Right ventricle myocardium inferior (tissue), 1 donor: ENCODE measurements around the gene WDFY2. TPM values are rescaled to one million over a fixed set of nuclear protein-coding genes. Genes with fewer than 3 reads are reported as not detected.
A peak's percentile ranks its signal among the peaks of the same experiment; 100 is the strongest.
"Not testable (repeated sequence)": the region's sequence is repeated elsewhere in the genome, so short reads cannot be mapped to it uniquely, and the experiment has no call there.

Source experiments
- ATAC-seq: fragments of 200-7000 bp; cut with Tn5 transposase; one replicate; pipeline ENCODE4 v1.9.1; 2020; ENCODE audit warnings: mild to moderate bottlenecking, moderate library complexity
- DNase-seq: peaks from one replicate; pipeline ENCODE4 v3.0.0; 2021; ENCODE audit errors: missing footprints
- intact Hi-C: fragments of 100-400 bp; cut with DNase I; formaldehyde crosslinking; loops from one replicate; pipeline ENCODE4 v1.11.0; 2022
- total RNA-seq: library from RNA; stranded (reverse); fragmentation: NEBNext Ultra II Directional; extraction: Animal tissue kit (Norgen Biotek cat#: 25700); gene quantifications from one replicate; pipeline ENCODE4 v1.2.1, GENCODE V29; 2021
- donor health status: DM: no; HTN: yes; CAD: no; lungs with severe emphysema.

WDFY2 gene
- total RNA-seq, 1 donor from 2014 or later: 4.7 TPM

DNA sequence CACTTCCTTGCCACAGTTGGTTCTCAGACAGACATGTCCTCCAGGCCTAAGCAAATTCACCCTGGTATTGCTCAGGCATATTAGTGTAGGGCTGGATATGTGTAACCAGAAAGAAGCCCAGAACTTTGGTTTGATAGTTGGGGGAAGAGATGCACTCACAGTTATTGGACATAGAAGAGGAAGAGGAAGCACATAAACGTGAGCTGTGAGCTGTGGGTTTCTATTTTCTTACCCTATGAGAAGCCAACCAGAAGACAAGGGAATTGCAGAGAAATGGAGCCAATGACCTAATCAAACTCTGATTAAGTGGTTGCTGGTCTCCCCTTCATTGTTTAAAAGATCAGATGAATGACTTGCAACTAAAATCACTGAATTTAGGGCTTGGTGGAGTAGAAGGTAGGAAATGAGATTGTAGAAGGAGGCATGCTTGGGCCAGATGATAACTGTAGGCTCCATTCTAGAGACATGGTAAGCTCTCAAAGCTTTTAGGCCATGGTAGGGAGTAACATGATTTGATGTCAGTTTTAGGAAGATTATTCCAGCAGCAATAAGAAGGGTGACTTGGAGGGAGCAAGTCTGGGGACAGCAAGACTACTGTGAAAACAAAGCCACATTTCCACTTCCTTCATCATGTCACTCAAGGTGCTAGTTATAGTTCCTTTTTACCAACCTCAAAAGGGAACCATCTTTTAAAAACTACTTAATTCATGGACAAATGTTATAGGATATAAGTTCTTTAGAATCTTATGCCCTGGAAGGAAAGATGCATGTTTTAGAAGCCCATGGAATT, 24.1 kb upstream of the WDFY2 start:
- intact Hi-C loops: no loop called here
- DNase-seq (no peak), ATAC-seq (no peak)

DNA sequence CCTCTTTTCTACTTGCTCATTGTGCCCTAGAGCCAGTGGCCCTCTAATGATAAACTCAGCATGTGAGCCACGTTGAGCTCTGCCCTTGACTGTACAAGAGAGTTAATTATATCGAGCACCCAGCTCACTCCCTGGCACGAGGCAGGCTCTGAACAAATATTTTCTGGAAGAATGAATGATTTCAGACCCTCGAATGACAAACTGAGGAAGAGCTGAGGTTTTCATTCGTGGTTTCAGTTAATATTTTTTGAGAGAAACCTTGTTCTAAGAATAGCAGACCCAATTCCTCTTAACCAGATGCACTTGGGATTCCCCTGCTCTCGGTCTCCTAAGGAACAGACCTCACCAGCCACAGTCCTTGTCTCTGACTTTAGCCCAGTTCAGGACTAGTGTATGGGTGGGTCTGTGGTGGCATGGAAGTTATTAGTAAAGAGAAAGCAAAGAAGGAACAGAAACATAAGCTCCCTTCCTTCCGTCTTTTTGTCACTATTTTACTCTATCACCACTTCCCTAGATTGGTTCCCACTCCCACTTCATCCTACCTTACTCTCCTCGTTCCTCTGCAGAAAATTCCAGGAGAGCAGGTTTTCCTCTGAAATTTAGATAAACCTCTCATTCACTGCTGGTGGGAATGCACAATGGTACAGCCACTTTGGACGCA, 22.1 kb upstream of the WDFY2 start:
- DNase-seq (no peak), ATAC-seq (peak; percentile 60)

DNA sequence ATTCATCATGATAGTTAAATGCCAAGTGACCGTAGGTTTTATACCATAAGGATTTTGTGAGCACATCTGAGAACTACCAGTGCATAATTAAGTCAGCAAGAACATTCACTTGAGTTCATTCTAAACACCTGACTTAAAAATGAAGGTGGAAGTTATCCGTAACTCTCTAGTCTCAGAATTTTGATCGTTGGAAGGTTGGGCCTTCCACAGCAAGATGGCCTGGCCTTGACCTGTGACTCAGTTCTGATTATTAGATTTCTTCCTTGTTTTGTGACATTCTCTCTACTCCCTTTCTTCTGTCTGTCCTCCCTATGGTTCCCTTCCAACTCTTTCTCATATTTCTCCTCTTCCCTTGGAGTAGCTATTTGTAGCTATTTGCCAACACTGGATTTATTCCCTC, 20.0 kb upstream of the WDFY2 start:
- intact Hi-C loops: no loop called here
- no peak for ATAC-seq
- no peak for DNase-seq

More for the DNA sequence above, 22.1 kb upstream of the WDFY2 start:
- intact Hi-C loops: no loop called here

DNA sequence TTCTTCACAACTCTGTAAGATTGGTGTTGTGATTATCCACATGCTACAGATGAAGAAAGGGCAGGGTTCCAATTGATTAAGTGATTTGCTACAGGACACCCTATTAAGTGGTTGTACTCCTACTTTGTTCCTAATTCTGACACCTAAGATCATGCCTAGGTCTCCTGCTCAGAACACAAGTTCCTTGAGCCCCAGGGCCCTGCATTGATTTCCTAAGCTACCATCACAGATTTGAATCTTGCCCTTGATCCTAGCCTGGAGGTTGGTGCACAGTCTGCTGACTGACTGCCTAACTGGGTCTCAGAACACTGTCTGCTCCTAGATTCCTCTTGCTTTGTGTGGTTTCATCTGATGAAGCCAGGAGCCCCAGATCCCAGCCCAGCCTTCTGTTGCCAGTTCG, 19.6 kb upstream of the WDFY2 start:
- intact Hi-C loops: no loop called here
- ATAC-seq: no peak

DNA sequence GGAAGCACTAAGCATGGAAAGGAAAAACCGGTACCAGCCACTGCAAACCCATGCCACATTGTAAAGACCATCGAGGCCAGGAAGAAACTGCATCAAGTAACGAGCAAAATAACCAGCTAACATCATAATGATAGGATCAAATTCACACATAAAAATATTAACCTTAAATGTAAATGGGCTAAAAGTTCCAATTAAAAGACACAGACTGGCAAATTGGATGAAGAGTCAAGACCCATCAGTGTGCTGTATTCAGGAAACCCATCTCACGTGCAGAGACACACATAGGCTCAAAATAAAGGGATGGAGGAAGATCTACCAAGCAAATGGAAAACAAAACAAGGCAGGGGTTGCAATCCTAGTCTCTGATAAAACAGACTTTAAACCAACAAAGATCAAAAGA, 15.3 kb upstream of the WDFY2 start:
- intact Hi-C loops, DNase-seq, ATAC-seq: not testable (repeated sequence)

More for the DNA sequence above, 19.6 kb upstream of the WDFY2 start:
- no peak for DNase-seq

DNA sequence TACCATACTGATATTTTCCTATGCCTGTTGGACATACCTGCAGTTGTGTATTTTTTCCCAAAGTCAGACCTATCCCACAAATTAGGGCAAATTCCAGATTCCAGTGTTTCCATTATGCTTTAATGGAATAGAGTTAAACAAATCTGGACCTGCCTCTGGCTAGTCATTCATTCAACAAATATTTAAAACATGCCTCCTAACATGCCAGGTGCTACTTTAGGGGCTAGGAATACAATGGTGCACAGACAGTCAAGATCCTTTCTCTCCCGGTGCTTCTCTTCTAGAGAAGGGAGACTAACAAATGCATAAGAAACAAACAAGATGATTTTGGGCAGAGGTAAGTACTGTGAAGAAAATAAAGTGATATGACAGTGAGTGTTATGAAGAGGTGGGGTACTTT, 7.5 kb upstream of the WDFY2 start:
- DNase-seq: no peak
- intact Hi-C loops: no loop called here
- no peak for ATAC-seq

DNA sequence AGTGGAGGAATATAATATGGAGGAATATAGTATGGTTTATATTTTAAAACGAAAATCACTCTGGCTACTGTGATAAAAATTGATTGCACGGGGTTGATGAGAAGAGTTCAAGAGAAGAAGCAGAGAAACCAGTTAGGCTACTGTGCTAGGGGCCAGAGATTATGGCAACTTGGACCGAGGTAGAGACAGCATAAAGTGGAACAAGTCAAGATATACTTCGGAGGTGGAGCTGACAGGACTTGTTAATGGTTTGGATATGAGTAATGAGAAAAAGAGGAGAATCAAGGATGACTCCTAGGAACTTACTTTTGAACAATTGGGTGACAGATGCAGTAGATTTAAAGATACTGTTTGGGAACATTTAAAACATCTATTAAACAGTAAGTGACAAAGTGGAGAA, 6.6 kb upstream of the WDFY2 start:
- ATAC-seq (no peak), DNase-seq (no peak)
- intact Hi-C loops: no loop called here

DNA sequence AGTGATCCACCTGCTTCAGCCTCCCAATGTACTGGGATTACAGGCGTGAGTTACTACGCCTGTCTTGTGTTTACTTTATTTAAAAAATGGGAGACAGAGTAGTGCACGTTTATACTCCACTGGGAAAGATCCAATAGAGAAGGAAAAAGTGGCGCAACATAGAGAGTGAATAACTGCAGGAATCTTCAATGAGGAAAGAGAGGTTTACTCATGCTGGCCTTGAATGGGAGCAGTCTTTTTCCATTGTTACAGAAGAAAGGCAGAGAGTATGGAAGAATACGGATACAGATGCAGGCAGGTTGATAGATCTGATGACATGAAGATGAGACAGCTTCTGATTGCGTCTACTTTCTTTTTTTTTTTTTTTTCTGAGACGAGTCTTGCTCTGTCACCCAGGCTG, 4.6 kb upstream of the WDFY2 start:
- DNase-seq (no peak), ATAC-seq (no peak)
- intact Hi-C loops: loop anchor here (5.0 kb wide), 1 partner anchor 223 kb away; the partner anchor contains the start of gene DHRS12

DNA sequence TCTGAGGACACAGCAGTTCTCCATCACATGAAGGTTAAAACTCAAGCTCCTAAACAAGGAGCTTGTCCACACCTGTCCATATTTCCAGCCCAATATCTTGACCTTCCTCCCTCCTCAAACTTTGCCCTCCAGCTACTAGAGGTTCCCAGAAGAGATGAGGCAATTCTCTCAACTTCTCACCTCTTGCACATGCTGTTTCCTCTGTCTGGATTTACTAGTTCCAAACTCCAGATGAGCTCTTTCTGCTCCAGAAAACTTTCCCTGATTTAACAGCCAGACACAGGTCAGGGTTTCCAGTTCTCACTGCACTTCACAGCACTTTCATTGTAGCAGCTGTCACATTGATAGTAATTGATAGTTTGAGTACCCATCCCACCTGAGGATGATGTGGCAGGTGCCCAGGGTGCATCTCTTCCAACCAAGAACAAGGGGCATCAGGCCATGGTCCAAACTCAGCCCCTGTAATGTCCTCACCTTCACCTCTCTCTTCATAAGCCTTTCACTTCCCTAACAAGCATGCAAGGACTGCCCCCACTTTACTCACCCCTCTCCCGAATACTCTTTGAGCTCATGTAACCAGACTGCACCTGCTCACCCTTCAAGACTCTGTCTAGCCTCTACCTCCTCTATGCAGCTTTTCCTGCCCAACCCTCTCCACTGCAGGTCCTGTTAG, 3.0 kb upstream of the WDFY2 start:
- no peak for DNase-seq
- intact Hi-C loops: loop anchor here (5.0 kb wide), 1 partner anchor 221 kb away; the partner anchor contains the start of gene DHRS12
- no peak for ATAC-seq

DNA sequence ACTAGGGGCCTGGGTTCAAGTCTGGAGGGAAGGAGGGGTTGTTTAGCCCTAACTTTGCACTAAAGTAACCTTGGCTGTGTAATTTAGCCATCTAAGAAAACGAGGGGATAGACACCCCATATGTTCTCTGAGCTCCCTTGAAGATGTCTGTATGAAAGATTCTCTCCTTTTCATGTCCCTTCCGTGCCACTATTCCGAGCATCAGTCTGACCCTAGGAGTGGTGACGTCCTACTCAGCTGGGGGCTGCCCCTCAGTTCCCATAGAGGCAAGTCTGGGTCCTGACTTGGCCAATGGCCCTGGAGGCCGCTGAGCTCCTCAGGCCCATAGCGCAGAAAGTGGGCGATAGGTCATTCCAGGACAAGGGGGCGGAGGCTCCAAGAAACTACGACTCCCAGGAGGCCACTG, 790 bp upstream of the WDFY2 start:
- intact Hi-C loops: loop anchor here (1.0 to 5.0 kb wide), 2 partner anchors 130 to 219 kb away; partner anchors contain the start of genes DHRS12 and INTS6
- DNase-seq: no peak
- no peak for ATAC-seq

DNA sequence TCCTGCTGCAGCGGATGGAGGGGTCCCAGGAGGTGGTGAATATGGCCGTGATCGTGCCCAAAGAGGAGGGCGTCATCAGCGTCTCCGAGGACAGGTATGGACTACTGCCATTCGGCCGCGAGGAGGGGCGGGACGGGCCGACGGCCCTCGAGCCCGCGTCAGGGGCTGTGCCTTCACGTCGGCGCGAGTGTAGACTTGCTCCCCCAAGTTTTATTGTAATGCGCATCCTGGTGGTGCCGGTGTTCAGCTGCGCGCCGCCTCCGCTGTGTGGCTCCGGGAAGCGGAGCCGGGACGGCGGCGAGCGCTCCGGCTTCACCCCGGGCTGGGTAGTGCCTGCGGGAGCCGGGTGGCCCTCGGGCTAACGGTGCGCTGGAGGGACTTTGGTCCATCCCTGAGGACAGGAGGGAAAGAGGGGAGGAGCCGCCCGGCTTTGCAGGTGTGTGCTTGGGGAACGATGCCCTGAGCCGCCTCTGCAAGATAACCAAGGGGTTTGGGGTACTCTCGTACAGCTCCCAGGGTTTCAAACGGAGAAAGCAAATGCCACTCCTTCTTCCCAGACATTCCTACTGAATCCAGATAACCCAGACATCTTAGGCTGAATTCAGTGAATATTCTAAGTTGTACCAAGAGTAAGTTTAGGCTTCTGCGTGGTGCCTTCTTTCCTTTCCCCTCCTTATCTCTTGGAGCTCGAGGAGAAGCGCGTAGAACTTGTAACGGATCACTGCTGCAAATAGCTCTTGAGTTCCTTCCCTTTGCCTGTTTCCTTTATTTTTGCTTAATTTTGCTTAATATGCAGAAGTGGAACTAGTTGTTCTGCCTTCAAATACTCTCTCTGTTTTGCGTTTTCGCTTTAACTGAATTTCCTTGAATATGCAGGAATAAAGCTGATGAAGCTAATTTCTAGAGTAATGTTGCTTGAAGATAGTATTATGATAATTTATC, 740 bp downstream of the WDFY2 start:
- intact Hi-C loops: loop anchor here (2.0 to 5.0 kb wide), 3 partner anchors 42 to 217 kb away; partner anchors contain the start of gene DHRS12
- DNase-seq (peak; percentile 81), ATAC-seq (peak; percentile 21)

DNA sequence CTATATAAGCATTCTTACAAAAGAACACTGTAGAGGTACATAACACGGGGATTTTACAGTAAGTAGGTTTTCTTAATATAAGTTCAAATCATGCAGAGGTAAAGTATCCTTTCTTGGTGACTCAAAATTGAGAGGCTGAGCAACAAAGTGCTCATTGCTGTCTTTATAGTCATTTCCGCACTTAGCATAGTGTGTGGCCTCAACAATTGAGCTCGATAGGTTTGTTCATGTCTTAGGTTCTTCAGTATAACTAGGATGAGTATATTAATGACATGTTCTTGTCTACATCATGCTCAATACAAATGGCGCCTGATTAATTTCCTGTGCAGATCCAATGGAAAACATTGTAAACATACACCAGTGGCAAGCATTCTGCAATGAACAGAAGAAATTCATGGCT, 1.4 kb downstream of the WDFY2 start:
- ATAC-seq (no peak), DNase-seq (no peak)
- intact Hi-C loops: loop anchor here (2.0 to 5.0 kb wide), 2 partner anchors 42 to 141 kb away; no protein-coding TSS in a partner anchor

DNA sequence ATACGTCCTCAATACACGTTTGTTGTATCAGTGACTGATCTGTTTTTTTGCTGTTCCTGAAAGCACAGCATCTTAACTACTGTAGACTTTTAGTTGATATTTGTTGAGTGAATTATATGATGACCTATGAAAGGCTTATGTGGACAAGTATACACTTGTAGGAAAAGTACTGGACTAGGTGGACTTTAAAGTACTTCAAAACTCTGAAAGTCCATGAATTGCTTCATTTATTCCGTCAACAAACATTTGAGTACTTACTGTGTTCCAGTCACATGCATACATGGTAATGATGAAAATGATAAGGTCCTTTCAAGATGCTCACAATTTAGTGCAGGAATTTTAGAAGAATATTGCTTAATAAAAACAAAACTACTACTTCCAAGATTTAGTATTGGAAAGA, 3.1 kb downstream of the WDFY2 start:
- DNase-seq (no peak), ATAC-seq (no peak)
- intact Hi-C loops: loop anchor here (5.0 kb wide), 1 partner anchor 40 kb away; no protein-coding TSS in a partner anchor

DNA sequence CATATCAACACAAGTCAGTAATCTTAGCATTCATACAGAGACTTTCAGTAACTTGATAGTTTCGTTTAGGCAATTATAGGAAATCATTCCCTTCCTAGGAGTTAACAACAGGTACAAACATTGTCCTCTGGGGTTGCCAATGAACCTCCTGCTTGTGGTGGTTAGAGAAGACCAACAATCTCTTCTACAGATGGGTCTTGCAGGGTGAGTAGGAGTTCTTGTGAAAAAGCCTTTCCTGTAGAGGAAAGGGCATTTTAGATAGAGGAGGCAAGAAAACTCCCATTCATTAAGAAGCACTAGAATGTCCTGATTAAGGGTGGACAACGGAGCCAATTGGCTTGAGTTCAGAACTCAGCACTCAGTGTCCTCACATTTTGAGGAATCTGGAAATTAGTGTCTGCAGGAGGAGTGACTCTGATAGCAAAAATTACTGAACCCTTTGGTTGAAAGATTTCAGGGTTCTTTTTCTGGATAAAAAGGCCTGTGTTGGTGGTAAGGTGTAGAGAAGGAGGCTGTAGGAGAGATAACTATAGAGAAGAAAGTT, 4.2 kb downstream of the WDFY2 start:
- DNase-seq (no peak), ATAC-seq (no peak)
- intact Hi-C loops: loop anchor here (5.0 kb wide), 1 partner anchor 39 kb away; no protein-coding TSS in a partner anchor

DNA sequence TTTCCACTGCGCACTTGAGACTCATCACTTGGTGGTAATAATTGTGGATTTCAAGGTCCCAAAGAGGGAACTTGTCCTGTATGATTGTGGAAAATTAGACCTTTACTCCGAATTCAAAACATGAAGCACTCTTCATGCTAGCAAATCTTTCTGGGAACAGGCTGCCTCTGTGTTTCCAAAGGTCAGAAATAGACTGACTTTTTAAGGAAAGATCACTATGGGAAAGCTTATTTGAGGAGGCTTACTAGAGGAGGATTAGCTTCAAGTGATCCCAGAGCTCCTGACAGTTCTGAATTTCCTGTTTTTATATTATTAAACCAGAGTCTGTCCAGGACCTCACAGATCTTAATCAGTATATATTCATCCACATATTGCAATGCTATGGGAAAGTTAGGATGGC, 5.5 kb downstream of the WDFY2 start:
- intact Hi-C loops: loop anchor here (5.0 kb wide), 1 partner anchor 38 kb away; no protein-coding TSS in a partner anchor
- ATAC-seq (no peak), DNase-seq (no peak)

DNA sequence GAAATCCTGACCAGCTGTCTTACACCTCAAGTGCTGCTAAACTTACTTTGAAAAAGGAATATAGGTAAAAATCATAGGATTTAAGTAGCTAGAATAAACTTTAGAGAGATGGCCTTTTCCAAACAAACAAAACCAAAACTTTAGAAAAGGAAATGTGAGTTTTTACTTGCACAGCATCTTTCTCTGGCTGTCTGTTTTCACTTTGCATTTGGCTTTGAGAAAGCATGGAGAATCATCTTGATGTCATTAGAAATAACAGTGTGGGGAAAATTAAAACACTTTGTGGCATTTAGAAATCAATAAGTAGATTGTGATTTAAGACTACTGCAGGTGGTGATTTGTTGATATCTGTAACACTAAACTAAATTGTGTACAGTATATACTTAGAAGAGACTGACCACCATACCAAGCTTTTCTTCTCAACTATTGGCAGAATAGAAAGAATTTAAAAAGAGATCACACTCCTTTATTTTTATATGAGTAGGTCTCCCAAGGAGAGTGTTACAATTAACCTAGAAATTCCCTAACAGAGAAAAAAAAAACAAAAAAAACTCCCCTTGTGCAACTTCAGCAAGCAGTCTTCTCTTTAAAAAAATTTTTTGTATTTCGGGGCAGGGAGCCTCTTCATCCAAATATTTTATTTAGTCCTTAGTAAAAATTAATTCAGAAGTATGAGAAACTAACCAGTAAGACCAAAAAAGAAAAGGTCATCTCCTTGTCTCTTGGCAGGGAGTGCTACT, 6.1 kb downstream of the WDFY2 start:
- no peak for ATAC-seq
- no peak for DNase-seq
- intact Hi-C loops: no loop called here

DNA sequence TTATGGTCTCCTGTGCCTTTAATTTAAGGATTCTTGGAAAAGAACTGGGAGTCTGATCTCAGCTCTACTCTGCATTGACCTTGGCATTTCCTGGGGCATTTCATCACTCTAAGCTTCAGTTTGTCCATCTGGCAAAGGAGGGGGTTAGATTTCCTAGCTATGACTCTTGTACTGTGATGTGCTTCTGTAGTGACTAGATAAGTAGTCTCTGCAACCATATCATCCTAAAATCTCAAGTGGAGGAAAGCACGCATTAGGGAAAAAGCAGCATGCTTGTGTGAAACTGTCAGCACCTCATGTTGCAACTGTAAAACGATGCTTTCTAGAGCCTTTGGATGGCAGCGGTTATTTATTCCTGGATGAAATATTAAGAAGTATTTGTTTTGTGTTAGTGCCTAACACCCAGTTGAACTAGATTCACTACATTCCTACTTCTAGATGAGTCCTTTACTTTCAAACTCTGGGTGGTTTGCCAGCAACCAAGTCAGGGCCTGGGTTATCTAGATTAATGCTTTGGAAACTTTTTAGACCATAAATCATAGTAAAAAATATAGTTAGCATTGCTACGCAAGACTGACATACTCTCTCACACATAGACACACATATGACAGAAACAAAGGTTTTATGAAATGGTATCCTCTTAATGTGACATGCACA, 6.8 kb downstream of the WDFY2 start:
- ATAC-seq (peak; percentile 95), DNase-seq (no peak)
- intact Hi-C loops: no loop called here
